ENCODE measurements around the gene TBC1D22A. TPM values are rescaled to one million over a fixed set of nuclear protein-coding genes. Genes with fewer than 3 reads are reported as not detected.

The TBC1D22A gene
- total RNA-seq, 1 experiment from 2014 or later = 20.9 TPM

- ATAC-seq = no peak
- POLR2A ChIA-PET = no interaction called here
Measured at GRCh38 chr22:47161631-47162030, 399.2 kb downstream of the TBC1D22A start.

More at GRCh38 chr22:47161631-47162030, 399.2 kb downstream of the TBC1D22A start:
- no TSS peak for BruUV-seq (replicated peaks)
- no peak overlapping the region for H3K9ac ChIP-seq (ENCODE audit: low read length)
- no peaks in the 10 kb centered on the region for H3K9me2 ChIP-seq (ENCODE audit: insufficient read depth)
- H3K79me2 ChIP-seq (ENCODE audit: insufficient read depth, low read length) = no peaks in the 10 kb centered on the region
- TF ChIP-seq SIN3A (IDR thresholded peaks at IDR 0.05; ENCODE audit: low read depth) (no peak), RAD21 (IDR thresholded peaks at IDR 0.05; ENCODE audit: low read depth) (no peak), POLR2AphosphoS5 (IDR thresholded peaks at IDR 0.05; ENCODE audit: low read depth, low read length) (no peak), EGR1 (IDR thresholded peaks at IDR 0.05; ENCODE audit: low read depth) (no peak), FOSL1 (IDR thresholded peaks at IDR 0.05; ENCODE audit: low read depth) (no peak), CBX3 (IDR thresholded peaks at IDR 0.05; ENCODE audit: low read depth) (no peak), EZH2 (IDR thresholded peaks at IDR 0.05) (no peak), SRF (IDR thresholded peaks at IDR 0.05; ENCODE audit: low read depth) (no peak), CEBPB (IDR thresholded peaks at IDR 0.05; ENCODE audit: low read depth) (no peak), EZH2phosphoT487 (IDR thresholded peaks at IDR 0.05; ENCODE audit: borderline replicate concordance) (no peak), YY1 (IDR thresholded peaks at IDR 0.05; ENCODE audit: extremely low read depth, insufficient replicate concordance, low read depth, low read length) (no peak)
- TF ChIP-seq, protein P1, sequence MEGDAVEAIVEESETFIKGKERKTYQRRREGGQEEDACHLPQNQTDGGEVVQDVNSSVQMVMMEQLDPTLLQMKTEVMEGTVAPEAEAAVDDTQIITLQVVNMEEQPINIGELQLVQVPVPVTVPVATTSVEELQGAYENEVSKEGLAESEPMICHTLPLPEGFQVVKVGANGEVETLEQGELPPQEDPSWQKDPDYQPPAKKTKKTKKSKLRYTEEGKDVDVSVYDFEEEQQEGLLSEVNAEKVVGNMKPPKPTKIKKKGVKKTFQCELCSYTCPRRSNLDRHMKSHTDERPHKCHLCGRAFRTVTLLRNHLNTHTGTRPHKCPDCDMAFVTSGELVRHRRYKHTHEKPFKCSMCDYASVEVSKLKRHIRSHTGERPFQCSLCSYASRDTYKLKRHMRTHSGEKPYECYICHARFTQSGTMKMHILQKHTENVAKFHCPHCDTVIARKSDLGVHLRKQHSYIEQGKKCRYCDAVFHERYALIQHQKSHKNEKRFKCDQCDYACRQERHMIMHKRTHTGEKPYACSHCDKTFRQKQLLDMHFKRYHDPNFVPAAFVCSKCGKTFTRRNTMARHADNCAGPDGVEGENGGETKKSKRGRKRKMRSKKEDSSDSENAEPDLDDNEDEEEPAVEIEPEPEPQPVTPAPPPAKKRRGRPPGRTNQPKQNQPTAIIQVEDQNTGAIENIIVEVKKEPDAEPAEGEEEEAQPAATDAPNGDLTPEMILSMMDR (IDR thresholded peaks at IDR 0.05 in 2 of 3, conservative IDR thresholded peaks at IDR 0.05 in 1 of 3; ENCODE audit: borderline replicate concordance in 1 of 3, insufficient read depth in 1 of 3, low read depth in 2 of 3, low read length in 2 of 3) = no peak
- TF ChIP-seq, protein P2, sequence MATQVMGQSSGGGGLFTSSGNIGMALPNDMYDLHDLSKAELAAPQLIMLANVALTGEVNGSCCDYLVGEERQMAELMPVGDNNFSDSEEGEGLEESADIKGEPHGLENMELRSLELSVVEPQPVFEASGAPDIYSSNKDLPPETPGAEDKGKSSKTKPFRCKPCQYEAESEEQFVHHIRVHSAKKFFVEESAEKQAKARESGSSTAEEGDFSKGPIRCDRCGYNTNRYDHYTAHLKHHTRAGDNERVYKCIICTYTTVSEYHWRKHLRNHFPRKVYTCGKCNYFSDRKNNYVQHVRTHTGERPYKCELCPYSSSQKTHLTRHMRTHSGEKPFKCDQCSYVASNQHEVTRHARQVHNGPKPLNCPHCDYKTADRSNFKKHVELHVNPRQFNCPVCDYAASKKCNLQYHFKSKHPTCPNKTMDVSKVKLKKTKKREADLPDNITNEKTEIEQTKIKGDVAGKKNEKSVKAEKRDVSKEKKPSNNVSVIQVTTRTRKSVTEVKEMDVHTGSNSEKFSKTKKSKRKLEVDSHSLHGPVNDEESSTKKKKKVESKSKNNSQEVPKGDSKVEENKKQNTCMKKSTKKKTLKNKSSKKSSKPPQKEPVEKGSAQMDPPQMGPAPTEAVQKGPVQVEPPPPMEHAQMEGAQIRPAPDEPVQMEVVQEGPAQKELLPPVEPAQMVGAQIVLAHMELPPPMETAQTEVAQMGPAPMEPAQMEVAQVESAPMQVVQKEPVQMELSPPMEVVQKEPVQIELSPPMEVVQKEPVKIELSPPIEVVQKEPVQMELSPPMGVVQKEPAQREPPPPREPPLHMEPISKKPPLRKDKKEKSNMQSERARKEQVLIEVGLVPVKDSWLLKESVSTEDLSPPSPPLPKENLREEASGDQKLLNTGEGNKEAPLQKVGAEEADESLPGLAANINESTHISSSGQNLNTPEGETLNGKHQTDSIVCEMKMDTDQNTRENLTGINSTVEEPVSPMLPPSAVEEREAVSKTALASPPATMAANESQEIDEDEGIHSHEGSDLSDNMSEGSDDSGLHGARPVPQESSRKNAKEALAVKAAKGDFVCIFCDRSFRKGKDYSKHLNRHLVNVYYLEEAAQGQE (IDR thresholded peaks at IDR 0.05; ENCODE audit: low read depth) = no peak
- no peak overlapping the region for H3K4me3 ChIP-seq (replicated peaks in 1 of 2; ENCODE audit: low read depth in 1 of 2, low read length in 2 of 2)
- H3K9me3 ChIP-seq (ENCODE audit: control insufficient read depth in 1 of 2, insufficient read depth in 1 of 2, low read depth in 1 of 2, low read length in 2 of 2) = no peaks in the 10 kb centered on the region
- H3K36me3 ChIP-seq (ENCODE audit: control insufficient read depth in 1 of 2, insufficient read depth in 2 of 2, low read length in 2 of 2) = no peaks in the 10 kb centered on the region
- intact Hi-C loops (cut with micrococcal nuclease) = no loop called here
- H4K20me1 ChIP-seq (ENCODE audit: insufficient read depth) = no peaks in the 10 kb centered on the region
- ChIA-PET CTCF (no interaction called here), RAD21 (ENCODE audit: low non-redundant PET in 1 of 2, low total read pairs in 2 of 2, uncharacterized antibody in 2 of 2, unreplicated experiment in 2 of 2) (interaction anchor here in 1 of 2 experiments (0.6 kb wide), 1 partner anchor 11 kb away, joined by 3 read pairs; no protein-coding TSS in a partner anchor)
- no peak overlapping the region for H3K27ac ChIP-seq (ENCODE audit: low read depth, low read length)
- H3K27me3 ChIP-seq (ENCODE audit: insufficient read depth, low read length) = no peaks in the 10 kb centered on the region
- no peak overlapping the region for H3K4me2 ChIP-seq (ENCODE audit: low read length)
- DNase-seq (ENCODE audit: low read depth, low spot score) = no peak
- no peak overlapping the region for H2AFZ ChIP-seq (ENCODE audit: low read depth, low read length, poor library complexity, severe bottlenecking)
- H3K4me1 ChIP-seq (ENCODE audit: control insufficient read depth in 1 of 2, insufficient read depth in 2 of 2, low read length in 2 of 2) = no peaks in the 10 kb centered on the region
